Activated effector memory CD4-positive, alpha-beta T cell treated with anti-CD3 and anti-CD28 coated beads, Interleukin-2, amount 50 U/mL, for 16 hours (primary cell): Measurements from ENCODE around the gene GPRC5A.

Source experiments
- DNase-seq: peaks from one replicate; pipeline ENCODE4 v3.0.0-alpha.2; 2020

The GPRC5A gene

DNA sequence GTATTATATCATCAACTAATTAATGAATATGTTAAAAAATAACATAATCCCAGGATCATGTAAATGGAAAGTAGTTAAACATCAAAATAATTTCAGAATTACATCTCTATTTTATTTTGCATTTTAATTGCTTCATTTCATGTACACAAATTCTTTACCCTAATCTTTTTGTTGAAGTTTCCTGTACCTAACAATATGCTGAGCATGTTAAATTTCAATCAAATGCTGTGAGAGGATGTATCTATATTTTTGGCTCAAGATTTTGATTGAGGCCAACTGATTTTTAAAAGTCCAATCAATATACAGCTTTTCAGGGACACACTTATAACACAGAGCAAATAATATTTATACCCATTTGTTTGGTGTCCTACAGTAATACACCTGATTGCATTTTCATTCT, 54.2 kb downstream of the GPRC5A start:
- no peak for DNase-seq

- no peak for DNase-seq
Measured at GRCh38 chr12:12946686-12947355, 55.5 kb downstream of the GPRC5A start.

DNA sequence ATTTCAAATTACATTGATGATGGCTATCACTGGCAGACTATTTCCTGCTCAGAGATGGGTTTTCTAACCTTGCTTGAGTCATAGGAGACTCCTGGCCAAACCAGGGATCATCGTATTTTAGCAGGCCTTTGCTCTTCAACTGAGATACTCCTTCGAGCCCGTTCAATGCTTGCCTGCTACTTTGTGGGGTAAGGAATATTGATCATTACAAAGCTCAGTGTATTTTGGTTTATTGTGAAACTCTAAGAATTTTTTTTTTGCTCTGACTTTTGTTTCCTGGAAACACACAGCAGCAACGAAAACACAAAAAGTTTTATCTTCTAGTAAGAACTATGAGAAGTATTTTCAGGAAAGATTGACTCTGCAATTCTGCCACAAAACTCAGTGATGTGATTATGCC, 56.5 kb downstream of the GPRC5A start:
- DNase-seq: no peak

GRCh38 chr12:12951504-12951903, 60.1 kb downstream of the GPRC5A start:
- no peak for DNase-seq

- DNase-seq: no peak
Measured at GRCh38 chr12:12952036-12952435, 60.7 kb downstream of the GPRC5A start, which contains the start of gene GPRC5D. TSS of gene GPRC5D (minus strand) at chr12:12952170. CDS start at chr12:12950384, 1,786 bp downstream.

GRCh38 chr12:12954356-12954755, 63.0 kb downstream of the GPRC5A start:
- no peak for DNase-seq

DNA sequence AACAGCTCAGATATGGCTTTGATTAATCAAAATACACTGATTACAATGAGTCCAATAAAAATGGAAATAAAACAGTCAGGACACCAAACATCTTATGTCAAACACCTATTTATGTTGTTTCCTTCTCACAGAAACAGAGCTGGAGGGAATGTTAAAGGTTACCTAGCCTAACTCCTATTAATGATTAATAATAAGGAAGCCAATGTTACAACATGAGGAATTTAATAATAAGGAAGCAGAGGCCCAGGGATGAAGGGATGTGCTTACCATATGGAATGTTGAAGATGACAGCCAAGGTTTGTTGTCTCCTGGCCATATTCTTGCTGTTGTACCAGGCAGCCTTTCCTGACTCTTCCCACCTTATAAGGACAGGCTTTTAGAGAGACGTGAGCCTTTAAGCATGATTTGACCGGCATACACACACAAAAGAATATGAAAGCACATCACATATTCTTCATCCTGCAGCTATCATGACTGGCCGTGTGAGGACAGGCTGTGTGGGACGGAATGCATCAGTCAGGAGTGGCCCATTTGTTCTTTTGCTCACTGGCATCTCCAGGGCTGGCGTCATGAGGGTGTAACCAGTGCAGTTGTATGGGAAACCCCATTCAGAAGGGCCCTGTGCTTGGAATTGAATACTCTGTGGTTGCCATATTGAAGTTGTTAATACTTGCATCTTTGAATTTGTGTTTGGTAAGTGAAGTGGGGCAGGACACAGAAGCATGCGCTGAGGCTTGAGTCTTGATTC, 63.7 kb downstream of the GPRC5A start:
- DNase-seq: no peak

GRCh38 chr12:12958886-12959285, 67.5 kb downstream of the GPRC5A start:
- no peak for DNase-seq

GRCh38 chr12:12960639-12961209, 69.4 kb downstream of the GPRC5A start:
- DNase-seq: no peak

DNA sequence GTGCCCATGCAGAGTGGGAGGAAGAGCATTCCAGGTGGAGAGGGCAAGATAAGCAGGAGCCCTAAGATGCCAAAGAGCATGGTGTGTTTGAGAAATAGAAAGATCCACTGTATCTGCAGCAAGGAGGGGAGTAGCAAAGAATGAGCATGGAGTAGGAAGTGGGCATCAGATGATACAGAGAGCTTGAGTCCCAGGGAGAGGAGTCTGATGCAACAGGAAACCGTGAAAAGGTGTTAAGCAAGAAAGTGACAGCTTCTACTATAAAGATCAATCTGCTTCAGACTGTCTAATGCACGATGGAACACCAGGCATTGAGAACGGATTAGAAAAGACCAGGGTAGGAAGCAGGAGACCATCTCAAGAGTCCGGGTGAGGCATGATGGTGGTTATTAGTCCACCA, 72.9 kb downstream of the GPRC5A start:
- DNase-seq: no peak

- no peak for DNase-seq
Measured at GRCh38 chr12:12965836-12966235, 74.5 kb downstream of the GPRC5A start.
